GM12873 (cell line): ENCODE data around the gene MAP2K1.

Source experiments
- TF ChIP-seq, protein P1 (sequence below): IDR thresholded peaks from 2 replicates; pipeline ENCODE4 v1.5.1; 2012; ENCODE audit warnings: low read depth, mild to moderate bottlenecking, moderate library complexity, low read length, control low read depth; ENCODE audit not compliant: insufficient read depth; ENCODE audit errors: missing control alignments

The MAP2K1 gene

DNA sequence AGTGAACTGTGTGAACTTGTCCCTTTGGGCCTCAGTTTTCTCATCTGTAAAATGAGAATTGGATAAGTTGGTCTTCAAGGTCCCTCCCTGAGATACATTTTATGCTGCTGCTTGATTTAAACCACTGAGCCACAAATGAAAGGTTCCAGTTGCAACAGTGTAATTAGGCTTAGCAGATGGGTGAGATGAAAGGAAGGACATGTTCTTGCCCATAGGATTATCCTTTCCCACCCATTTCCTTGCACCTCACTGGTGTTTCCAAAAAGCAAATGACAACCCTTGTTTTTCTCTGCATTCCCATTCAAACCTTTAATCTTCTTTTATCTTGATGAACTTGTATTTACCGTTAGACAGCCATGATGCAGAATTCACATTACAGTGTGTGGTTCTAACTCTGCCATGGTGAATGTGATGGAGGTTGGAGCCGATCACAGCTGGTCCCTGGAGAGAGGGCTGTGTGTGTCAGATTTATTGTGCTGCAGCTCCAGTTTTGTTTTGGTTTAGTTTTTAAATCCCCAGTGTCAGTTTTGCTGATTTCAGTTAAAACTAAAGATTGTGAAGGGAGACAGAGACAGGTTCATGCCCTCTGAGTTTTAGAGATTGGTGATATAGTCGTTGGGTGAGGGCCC is 44.0 kb downstream of the MAP2K1 start:
- TF ChIP-seq, protein P1, sequence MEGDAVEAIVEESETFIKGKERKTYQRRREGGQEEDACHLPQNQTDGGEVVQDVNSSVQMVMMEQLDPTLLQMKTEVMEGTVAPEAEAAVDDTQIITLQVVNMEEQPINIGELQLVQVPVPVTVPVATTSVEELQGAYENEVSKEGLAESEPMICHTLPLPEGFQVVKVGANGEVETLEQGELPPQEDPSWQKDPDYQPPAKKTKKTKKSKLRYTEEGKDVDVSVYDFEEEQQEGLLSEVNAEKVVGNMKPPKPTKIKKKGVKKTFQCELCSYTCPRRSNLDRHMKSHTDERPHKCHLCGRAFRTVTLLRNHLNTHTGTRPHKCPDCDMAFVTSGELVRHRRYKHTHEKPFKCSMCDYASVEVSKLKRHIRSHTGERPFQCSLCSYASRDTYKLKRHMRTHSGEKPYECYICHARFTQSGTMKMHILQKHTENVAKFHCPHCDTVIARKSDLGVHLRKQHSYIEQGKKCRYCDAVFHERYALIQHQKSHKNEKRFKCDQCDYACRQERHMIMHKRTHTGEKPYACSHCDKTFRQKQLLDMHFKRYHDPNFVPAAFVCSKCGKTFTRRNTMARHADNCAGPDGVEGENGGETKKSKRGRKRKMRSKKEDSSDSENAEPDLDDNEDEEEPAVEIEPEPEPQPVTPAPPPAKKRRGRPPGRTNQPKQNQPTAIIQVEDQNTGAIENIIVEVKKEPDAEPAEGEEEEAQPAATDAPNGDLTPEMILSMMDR: no peak

DNA sequence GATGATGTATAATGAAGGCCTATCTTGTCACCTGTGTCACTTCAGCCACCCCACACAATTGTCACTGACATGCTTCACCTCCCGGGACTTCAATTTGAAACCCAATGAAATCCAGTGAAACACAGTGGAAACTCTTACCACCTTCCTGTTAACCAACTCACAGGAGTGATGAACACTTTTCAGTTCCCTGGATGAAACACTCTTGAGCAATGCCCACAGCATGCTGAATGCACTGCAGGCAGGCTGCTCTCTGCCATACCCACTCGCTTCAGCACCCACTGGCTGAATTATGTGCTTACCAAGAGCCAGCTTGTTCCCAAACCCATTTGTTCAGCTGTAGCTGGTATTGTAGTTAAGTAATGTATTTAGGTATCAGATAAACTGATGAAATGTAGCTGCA is 47.0 kb downstream of the MAP2K1 start:
- TF ChIP-seq, protein P1: no peak

DNA sequence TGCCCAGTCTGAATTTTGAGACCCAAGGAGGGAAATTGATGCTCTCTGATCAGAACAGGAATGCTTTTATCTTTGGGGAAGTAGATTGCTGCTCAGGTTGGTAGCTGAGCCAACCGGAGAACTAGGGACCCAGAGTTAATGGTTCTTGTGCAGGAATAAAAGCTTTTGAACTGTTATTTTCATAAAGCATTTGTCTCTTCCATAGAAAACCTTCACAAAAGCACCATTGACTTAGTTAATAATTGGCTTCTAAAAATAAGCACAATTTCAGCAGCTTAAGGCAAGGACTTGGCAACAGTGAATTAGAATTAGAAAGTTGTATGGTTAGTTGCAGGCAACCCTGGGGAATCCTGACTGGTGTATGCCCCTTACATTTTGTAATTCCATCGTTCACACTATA is 53.8 kb downstream of the MAP2K1 start:
- TF ChIP-seq, protein P1: no peak

DNA sequence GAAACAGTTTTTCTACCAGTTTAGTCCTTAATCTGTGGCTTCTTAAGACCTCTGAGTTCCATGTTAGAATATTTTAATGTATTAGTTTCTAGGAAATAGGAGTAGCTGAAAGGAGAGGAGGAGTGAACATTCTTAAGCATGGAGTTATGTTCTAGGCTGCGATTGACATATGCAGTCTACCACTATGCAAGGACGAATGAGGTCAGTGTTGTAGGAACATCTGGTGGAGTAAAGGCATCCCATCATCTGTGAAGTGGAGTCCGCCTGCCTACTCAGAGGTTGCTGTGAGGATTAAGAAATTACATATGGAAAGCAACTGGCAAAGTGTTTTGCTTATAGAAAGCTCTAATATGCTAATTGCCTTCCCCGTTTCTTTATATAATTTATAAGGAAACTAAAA is 65.7 kb downstream of the MAP2K1 start:
- TF ChIP-seq, protein P1: no peak

DNA sequence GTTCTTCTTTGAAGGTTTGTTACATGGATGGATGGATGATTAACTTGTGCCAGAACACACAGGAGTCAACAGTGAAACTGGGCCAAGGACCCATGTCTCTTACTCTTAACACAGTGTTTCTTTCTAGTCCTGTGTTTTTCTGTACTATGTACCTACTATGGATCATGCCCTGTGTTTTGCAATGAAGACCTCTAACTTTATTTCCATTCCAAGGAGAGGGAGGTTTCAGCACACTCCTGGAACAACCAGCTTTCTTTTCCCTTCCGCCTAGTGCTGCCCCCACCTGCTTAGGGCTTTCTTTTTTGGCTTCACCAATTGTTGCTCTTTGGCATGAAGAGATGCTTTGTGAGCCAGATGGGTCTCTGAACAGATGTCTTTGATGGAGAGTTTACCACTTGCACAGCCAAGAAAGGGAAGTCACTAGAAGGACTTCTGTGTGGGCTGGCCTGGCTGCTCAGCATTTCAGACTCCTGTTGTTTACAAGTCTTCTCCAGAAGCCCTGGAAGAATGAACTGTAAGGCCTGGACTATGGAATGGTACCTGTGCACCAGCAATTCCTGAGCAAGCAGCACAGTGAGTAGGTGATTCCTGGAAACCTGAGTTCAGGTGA is 66.4 kb downstream of the MAP2K1 start:
- TF ChIP-seq, protein P1: no peak

DNA sequence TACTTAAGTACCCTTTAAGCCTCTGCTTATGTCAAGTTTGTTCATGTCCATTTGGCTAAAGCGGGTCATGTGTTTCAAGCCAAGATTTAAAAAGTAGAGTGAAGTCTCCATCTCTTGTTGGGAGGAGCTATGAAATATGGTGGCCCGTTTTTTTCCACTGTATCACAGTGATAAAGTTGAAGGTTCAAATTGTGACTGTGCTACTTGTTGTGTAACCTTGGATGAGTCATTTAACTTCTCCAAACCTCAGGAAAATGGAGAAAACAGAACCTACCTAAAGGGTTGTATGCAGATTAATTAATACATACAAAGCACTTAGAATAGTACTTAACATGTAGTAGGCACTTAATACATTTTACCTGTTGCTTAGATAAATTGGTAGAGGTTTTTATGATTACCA is 67.4 kb downstream of the MAP2K1 start:
- TF ChIP-seq, protein P1: no peak

DNA sequence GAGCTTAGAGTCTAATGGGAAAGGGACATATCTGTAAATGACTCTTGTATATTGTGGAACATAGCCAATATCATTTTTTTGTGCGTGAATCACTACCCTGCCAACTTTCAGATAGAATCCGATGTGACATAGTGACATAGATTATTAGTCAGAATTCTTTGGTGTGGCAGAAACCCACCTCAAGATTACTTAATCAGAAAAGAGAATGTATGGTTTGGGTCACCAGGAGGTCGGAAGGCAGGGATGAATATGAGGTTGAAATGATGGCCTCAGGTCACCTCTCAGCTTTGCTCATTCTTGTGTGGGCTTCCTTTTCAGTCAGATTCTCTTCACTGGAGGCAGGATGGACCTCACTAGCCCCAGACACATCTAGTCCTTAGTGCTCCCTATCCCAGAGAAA is 69.5 kb downstream of the MAP2K1 start:
- TF ChIP-seq, protein P1: no peak
